ENCODE measurements around the gene METTL1. TPM values are rescaled to one million over a fixed set of nuclear protein-coding genes. Genes with fewer than 3 reads are reported as not detected.

METTL1 gene
- total RNA-seq, 2 donors from 2014 or later, result 26.1 to 28.7 TPM

- no peak overlapping the region for H3K4me3 Mint-ChIP-seq
- no peak overlapping the region for H3K27ac ChIP-seq (ENCODE audit: low read depth, low read length)
- H3K9me3 Mint-ChIP-seq, result no peaks in the 10 kb centered on the region
- H3K9me3 ChIP-seq (ENCODE audit: control insufficient read depth, low read length), result no peaks in the 10 kb centered on the region
- no peak overlapping the region for H3K27ac Mint-ChIP-seq
- DNase-seq, result peak; percentile 43
- no peaks in the 10 kb centered on the region for H3K4me1 ChIP-seq (ENCODE audit: control insufficient read depth, insufficient read depth, low read length)
- no peak for TF ChIP-seq CTCF (conservative IDR thresholded peaks at IDR 0.05)
- 95% methylated on average over 7 to 8 of the region's 8 CpGs for WGBS, 2 experiments (ENCODE audit: insufficient coverage in 1 of 2, insufficient read length in 1 of 2)
- H3K4me1 Mint-ChIP-seq, result peaks cover 3% of the 10 kb centered on the region
- H3K27me3 Mint-ChIP-seq (ENCODE audit: insufficient read depth), result no peaks in the 10 kb centered on the region
- H3K4me3 ChIP-seq (ENCODE audit: low read length), result no peak overlapping the region
- no peaks in the 10 kb centered on the region for H3K27me3 ChIP-seq (ENCODE audit: control insufficient read depth, insufficient read depth, low read length, poor library complexity, severe bottlenecking)
- no peak overlapping the region for H3K9ac ChIP-seq (ENCODE audit: extremely low read depth, low read length, poor library complexity, severe bottlenecking)
- H3K36me3 Mint-ChIP-seq (ENCODE audit: low read depth), result peaks cover 22% of the 10 kb centered on the region
- peaks cover 22% of the 10 kb centered on the region for H3K36me3 ChIP-seq (ENCODE audit: control insufficient read depth, insufficient read depth, low read length)
These were observed 45.5 kb upstream of the METTL1 start for GRCh38 chr12:57817261-57817989.

- 89% methylated on average over 5 of the region's 5 CpGs; no CpG with 5 or more reads in 1 of the 2 experiments for WGBS, 2 experiments (ENCODE audit: insufficient coverage in 1 of 2, insufficient read length in 1 of 2)
- no peak overlapping the region for H3K27ac Mint-ChIP-seq
- H3K4me1 Mint-ChIP-seq, result peaks cover 3% of the 10 kb centered on the region
- no peak overlapping the region for H3K27ac ChIP-seq (ENCODE audit: low read depth, low read length)
- no peak overlapping the region for H3K4me3 ChIP-seq (ENCODE audit: low read length)
- no peak for TF ChIP-seq CTCF (conservative IDR thresholded peaks at IDR 0.05)
- no peaks in the 10 kb centered on the region for H3K9me3 Mint-ChIP-seq
- H3K36me3 Mint-ChIP-seq (ENCODE audit: low read depth), result peaks cover 18% of the 10 kb centered on the region
- no peaks in the 10 kb centered on the region for H3K4me1 ChIP-seq (ENCODE audit: control insufficient read depth, insufficient read depth, low read length)
- H3K9ac ChIP-seq (ENCODE audit: extremely low read depth, low read length, poor library complexity, severe bottlenecking), result no peak overlapping the region
- H3K36me3 ChIP-seq (ENCODE audit: control insufficient read depth, insufficient read depth, low read length), result peaks cover 17% of the 10 kb centered on the region
- no peaks in the 10 kb centered on the region for H3K9me3 ChIP-seq (ENCODE audit: control insufficient read depth, low read length)
- DNase-seq, result no peak
- H3K4me3 Mint-ChIP-seq, result no peak overlapping the region
- H3K27me3 ChIP-seq (ENCODE audit: control insufficient read depth, insufficient read depth, low read length, poor library complexity, severe bottlenecking), result no peaks in the 10 kb centered on the region
- no peaks in the 10 kb centered on the region for H3K27me3 Mint-ChIP-seq (ENCODE audit: insufficient read depth)
These were observed 44.9 kb upstream of the METTL1 start for GRCh38 chr12:57816855-57817151.

- H3K27me3 ChIP-seq (ENCODE audit: control insufficient read depth, insufficient read depth, low read length, poor library complexity, severe bottlenecking), result no peaks in the 10 kb centered on the region
- H3K4me1 ChIP-seq (ENCODE audit: control insufficient read depth, insufficient read depth, low read length), result no peaks in the 10 kb centered on the region
- TF ChIP-seq CTCF (conservative IDR thresholded peaks at IDR 0.05), result no peak
- DNase-seq, result no peak
- Mint-ChIP-seq H3K9me3 (no peaks in the 10 kb centered on the region), H3K36me3 (ENCODE audit: low read depth) (peaks cover 13% of the 10 kb centered on the region), H3K4me3 (no peak overlapping the region), H3K27ac (no peak overlapping the region), H3K27me3 (ENCODE audit: insufficient read depth) (no peaks in the 10 kb centered on the region), H3K4me1 (peaks cover 3% of the 10 kb centered on the region)
- WGBS, 2 experiments (ENCODE audit: insufficient coverage in 1 of 2, insufficient read length in 1 of 2), result 84 to 88% methylated on average over 3 of the region's 3 CpGs
- no peaks in the 10 kb centered on the region for H3K9me3 ChIP-seq (ENCODE audit: control insufficient read depth, low read length)
- peaks cover 17% of the 10 kb centered on the region for H3K36me3 ChIP-seq (ENCODE audit: control insufficient read depth, insufficient read depth, low read length)
- no peak overlapping the region for H3K27ac ChIP-seq (ENCODE audit: low read depth, low read length)
- H3K9ac ChIP-seq (ENCODE audit: extremely low read depth, low read length, poor library complexity, severe bottlenecking), result no peak overlapping the region
- no peak overlapping the region for H3K4me3 ChIP-seq (ENCODE audit: low read length)
These were observed 44.3 kb upstream of the METTL1 start for GRCh38 chr12:57816001-57816854.
